DND-41 (cell line): ENCODE measurements around the gene TDG.

ENCODE experiments used
- ATAC-seq: fragments of 200-7000 bp; cut with Tn5 transposase; 3 replicates; pipeline ENCODE4 v1.9.1; 2021; ENCODE audit warnings: low read depth; ENCODE audit not compliant: insufficient read depth
- DNase-seq: peaks from one replicate; pipeline ENCODE4 v3.0.0-alpha.2; 2020
- H2AFZ ChIP-seq: 2 replicates; pipeline ENCODE4 v1.6.0; 2012; ENCODE audit warnings: low read depth, low read length
- H3K27ac ChIP-seq: 2 replicates; pipeline ENCODE4 v1.5.1; 2012; ENCODE audit warnings: low read length, inconsistent platforms
- H3K27me3 ChIP-seq: fragments of 200-600 bp; sonication (generic); 2 replicates; pipeline ENCODE4 v1.6.0; 2012; ENCODE audit warnings: low read length, mild to moderate bottlenecking, inconsistent platforms; ENCODE audit not compliant: insufficient read depth, poor library complexity
- H3K36me3 ChIP-seq: 2 replicates; pipeline ENCODE4 v1.5.1; 2012; ENCODE audit warnings: low read length, inconsistent platforms; ENCODE audit not compliant: insufficient read depth
- H3K4me1 ChIP-seq: 2 replicates; pipeline ENCODE4 v1.5.1; 2012; ENCODE audit warnings: mild to moderate bottlenecking, low read length; ENCODE audit not compliant: insufficient read depth
- H3K4me2 ChIP-seq: 2 replicates; pipeline ENCODE4 v1.6.0; 2012; ENCODE audit warnings: mild to moderate bottlenecking, moderate library complexity, low read length, inconsistent platforms; ENCODE audit not compliant: insufficient read depth
- H3K4me3 ChIP-seq, 2 experiments: fragments of 200-600 bp in 1 of 2; shearing (Covaris generic) in 1 of 2; 2 replicates each; pipeline ENCODE4 v1.5.1; 2012 to 2016; ENCODE audit warnings: inconsistent platforms in 2 of 2, low read length in 2 of 2, mild to moderate bottlenecking in 2 of 2, low read depth in 1 of 2, moderate library complexity in 1 of 2
- H3K79me2 ChIP-seq: 2 replicates; pipeline ENCODE4 v1.6.0; 2012; ENCODE audit warnings: low read length, inconsistent platforms; ENCODE audit not compliant: insufficient read depth
- H3K9ac ChIP-seq: 2 replicates; pipeline ENCODE4 v1.6.0; 2012; ENCODE audit warnings: low read depth, mild to moderate bottlenecking, inconsistent platforms, low read length, moderate library complexity
- H3K9me3 ChIP-seq: 2 replicates; pipeline ENCODE4 v1.5.1; 2012; ENCODE audit warnings: low read length, moderate library complexity, mild to moderate bottlenecking, inconsistent platforms; ENCODE audit not compliant: insufficient read depth, severe bottlenecking
- H4K20me1 ChIP-seq: 2 replicates; pipeline ENCODE4 v1.6.0; 2012; ENCODE audit warnings: low read length; ENCODE audit not compliant: insufficient read depth
- EZH2 ChIP-seq: IDR thresholded peaks from 3 replicates; pipeline ENCODE4 v1.6.1; 2012; ENCODE audit warnings: borderline replicate concordance, low read depth, mild to moderate bottlenecking, moderate library complexity, low read length, inconsistent platforms; ENCODE audit not compliant: severe bottlenecking
- TF ChIP-seq, protein P1 (sequence below): IDR thresholded peaks from 2 replicates; pipeline ENCODE4 v1.5.1; 2012; ENCODE audit warnings: borderline replicate concordance, low read length, moderate library complexity, mild to moderate bottlenecking; ENCODE audit not compliant: poor library complexity, severe bottlenecking; ENCODE audit errors: extremely low read depth

TDG gene

GRCh38 chr12:104003596-104003995, 37.9 kb downstream of the TDG start:
- no peaks in the 10 kb centered on the region for H3K79me2 ChIP-seq
- H4K20me1 ChIP-seq: no peaks in the 10 kb centered on the region
- DNase-seq (no peak), ATAC-seq (no peak)
- H3K27me3 ChIP-seq: peaks cover 17% of the 10 kb centered on the region
- no peaks in the 10 kb centered on the region for H3K9me3 ChIP-seq
- no peak overlapping the region for H2AFZ ChIP-seq
- H3K27ac ChIP-seq: no peak overlapping the region
- H3K9ac ChIP-seq: no peak overlapping the region
- H3K4me2 ChIP-seq: no peak overlapping the region
- no peaks in the 10 kb centered on the region for H3K4me1 ChIP-seq
- no peaks in the 10 kb centered on the region for H3K36me3 ChIP-seq
- no peak for TF ChIP-seq EZH2
- TF ChIP-seq, protein P1, sequence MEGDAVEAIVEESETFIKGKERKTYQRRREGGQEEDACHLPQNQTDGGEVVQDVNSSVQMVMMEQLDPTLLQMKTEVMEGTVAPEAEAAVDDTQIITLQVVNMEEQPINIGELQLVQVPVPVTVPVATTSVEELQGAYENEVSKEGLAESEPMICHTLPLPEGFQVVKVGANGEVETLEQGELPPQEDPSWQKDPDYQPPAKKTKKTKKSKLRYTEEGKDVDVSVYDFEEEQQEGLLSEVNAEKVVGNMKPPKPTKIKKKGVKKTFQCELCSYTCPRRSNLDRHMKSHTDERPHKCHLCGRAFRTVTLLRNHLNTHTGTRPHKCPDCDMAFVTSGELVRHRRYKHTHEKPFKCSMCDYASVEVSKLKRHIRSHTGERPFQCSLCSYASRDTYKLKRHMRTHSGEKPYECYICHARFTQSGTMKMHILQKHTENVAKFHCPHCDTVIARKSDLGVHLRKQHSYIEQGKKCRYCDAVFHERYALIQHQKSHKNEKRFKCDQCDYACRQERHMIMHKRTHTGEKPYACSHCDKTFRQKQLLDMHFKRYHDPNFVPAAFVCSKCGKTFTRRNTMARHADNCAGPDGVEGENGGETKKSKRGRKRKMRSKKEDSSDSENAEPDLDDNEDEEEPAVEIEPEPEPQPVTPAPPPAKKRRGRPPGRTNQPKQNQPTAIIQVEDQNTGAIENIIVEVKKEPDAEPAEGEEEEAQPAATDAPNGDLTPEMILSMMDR: no peak
- H3K4me3 ChIP-seq: no peak overlapping the region

DNA sequence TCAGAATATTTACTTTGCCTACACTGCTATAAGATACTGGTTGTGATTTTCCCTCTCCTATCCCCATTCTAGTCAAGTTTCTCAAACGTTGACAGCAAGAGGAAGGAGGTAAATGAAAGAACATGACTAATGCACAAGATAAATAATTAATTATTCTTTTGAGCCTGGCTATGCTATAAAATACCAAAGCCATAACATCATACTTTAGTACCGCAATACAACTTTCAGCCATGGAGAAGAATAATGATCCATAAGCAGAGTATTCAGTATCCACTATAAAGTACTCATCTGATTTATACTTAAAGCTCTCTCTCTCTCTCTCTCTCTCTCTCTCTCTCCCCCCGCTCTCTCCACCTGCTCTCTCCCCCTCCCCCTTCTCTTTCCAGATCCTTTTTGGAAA, 41.3 kb downstream of the TDG start:
- no peak overlapping the region for H3K4me3 ChIP-seq
- H3K9ac ChIP-seq: no peak overlapping the region
- no peak for DNase-seq
- H2AFZ ChIP-seq: no peak overlapping the region
- no peak overlapping the region for H3K27ac ChIP-seq
- ATAC-seq: no peak
- no peaks in the 10 kb centered on the region for H3K9me3 ChIP-seq
- no peak for TF ChIP-seq EZH2
- TF ChIP-seq, protein P1: no peak
- no peaks in the 10 kb centered on the region for H4K20me1 ChIP-seq
- no peaks in the 10 kb centered on the region for H3K4me1 ChIP-seq
- no peaks in the 10 kb centered on the region for H3K36me3 ChIP-seq
- H3K4me2 ChIP-seq: no peak overlapping the region
- peaks cover 5% of the 10 kb centered on the region for H3K27me3 ChIP-seq
- H3K79me2 ChIP-seq: no peaks in the 10 kb centered on the region

- no peak for ATAC-seq
- no peak overlapping the region for H3K27ac ChIP-seq
- H4K20me1 ChIP-seq: no peaks in the 10 kb centered on the region
- no peaks in the 10 kb centered on the region for H3K79me2 ChIP-seq
- no peak for DNase-seq
- H3K4me2 ChIP-seq: no peak overlapping the region
- no peak overlapping the region for H3K4me3 ChIP-seq
- no peak for TF ChIP-seq EZH2
- TF ChIP-seq, protein P1: no peak
- no peaks in the 10 kb centered on the region for H3K36me3 ChIP-seq
- no peaks in the 10 kb centered on the region for H3K9me3 ChIP-seq
- H3K27me3 ChIP-seq: no peaks in the 10 kb centered on the region
- no peaks in the 10 kb centered on the region for H3K4me1 ChIP-seq
- no peak overlapping the region for H3K9ac ChIP-seq
- H2AFZ ChIP-seq: no peak overlapping the region
These were observed 44.4 kb downstream of the TDG start for GRCh38 chr12:104010121-104010520.

DNA sequence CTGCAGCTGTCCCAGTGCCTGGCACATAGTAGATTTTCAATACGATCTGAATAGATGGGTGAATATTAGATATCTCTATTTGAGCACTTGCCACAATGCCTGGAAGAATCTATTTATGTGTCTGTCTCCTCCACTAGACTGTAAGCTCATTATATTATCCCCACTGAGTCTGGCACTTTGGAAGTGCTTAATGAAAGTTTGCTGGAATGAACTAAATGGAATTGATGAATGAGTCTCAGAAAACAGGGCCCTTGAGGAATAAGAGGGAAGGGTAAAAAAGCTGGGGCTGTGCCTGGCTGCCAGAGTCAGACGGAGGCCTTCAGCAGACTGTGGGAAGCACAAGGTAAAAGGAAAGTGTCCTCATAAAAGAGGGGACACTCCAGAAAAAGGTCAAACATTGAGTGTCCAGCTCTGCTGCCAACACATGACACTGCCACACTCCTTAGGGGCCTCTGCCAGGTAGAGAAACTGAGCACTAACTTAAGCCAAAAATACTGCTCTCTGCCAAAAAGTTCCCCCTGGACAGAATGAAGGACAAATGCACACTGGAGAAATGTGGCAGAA, 45.0 kb downstream of the TDG start:
- Histone ChIP-seq H3K27ac (no peak overlapping the region), H3K9ac (no peak overlapping the region), H3K79me2 (no peaks in the 10 kb centered on the region), H3K9me3 (no peaks in the 10 kb centered on the region), H3K4me3 (no peak overlapping the region), H3K27me3 (no peaks in the 10 kb centered on the region), H3K4me1 (no peaks in the 10 kb centered on the region), H3K36me3 (no peaks in the 10 kb centered on the region), H3K4me2 (no peak overlapping the region), H2AFZ (no peak overlapping the region), H4K20me1 (no peaks in the 10 kb centered on the region)
- ATAC-seq (no peak), DNase-seq (no peak)
- no peak for TF ChIP-seq EZH2
- TF ChIP-seq, protein P1: no peak
